BJ (cell line): ENCODE measurements around the gene THG1L. TPM values are rescaled to one million over a fixed set of nuclear protein-coding genes. Genes with fewer than 3 reads are reported as not detected.

Source experiments
- CTCF ChIA-PET: fragments of 350-600 bp; formaldehyde crosslinking; extraction: SDS; loops from one replicate; lab custom pipeline; 2021; ENCODE audit warnings: antibody characterized with exemption, inconsistent platforms; lab: Yijun Ruan, JAX
- POLR2A ChIA-PET: fragments of 300-600 bp; sonication (Branson Sonifier 250); formaldehyde crosslinking; extraction: SDS; loops from one replicate; lab custom pipeline; 2021; ENCODE audit warnings: antibody characterized with exemption; lab: Charles Lee
- DNase-seq: peaks from one replicate; pipeline ENCODE4 v3.0.0-alpha.2; 2011; ENCODE audit warnings: low read depth
- H3K27me3 ChIP-seq: 2 replicates; pipeline ENCODE4 v1.6.0; 2011; ENCODE audit warnings: low read length; ENCODE audit not compliant: control insufficient read depth, insufficient read depth
- H3K36me3 ChIP-seq: 2 replicates; pipeline ENCODE4 v1.5.1; 2011; ENCODE audit warnings: low read length; ENCODE audit not compliant: control insufficient read depth, insufficient read depth
- H3K4me3 ChIP-seq: 2 replicates; pipeline ENCODE4 v1.5.1; 2011; ENCODE audit warnings: low read depth, mild to moderate bottlenecking, control low read depth, low read length
- polyA plus RNA-seq: library from polyadenylated mRNA; depleted of rRNA; stranded (reverse); fragments of >200 nt; gene quantifications from 2 replicates; pipeline ENCODE4 v1.2.3, GENCODE V29; 2011
- TF ChIP-seq, protein P1 (sequence below): IDR thresholded peaks from 2 replicates; pipeline ENCODE4 v1.5.1; 2011; ENCODE audit warnings: low read depth, mild to moderate bottlenecking, control low read depth, inconsistent platforms, low read length, moderate library complexity; ENCODE audit not compliant: insufficient read depth

The THG1L gene
- polyA plus RNA-seq, 1 experiment, result 29.5 TPM

- ChIA-PET CTCF (interaction anchor here (0.6 to 6.2 kb wide), 6 partner anchors 10 to 230 kb away, joined by 3 to 33 read pairs (median 4); no protein-coding TSS in a partner anchor), POLR2A (no interaction called here)
- H3K27me3 ChIP-seq, result no peaks in the 10 kb centered on the region
- TF ChIP-seq, protein P1, sequence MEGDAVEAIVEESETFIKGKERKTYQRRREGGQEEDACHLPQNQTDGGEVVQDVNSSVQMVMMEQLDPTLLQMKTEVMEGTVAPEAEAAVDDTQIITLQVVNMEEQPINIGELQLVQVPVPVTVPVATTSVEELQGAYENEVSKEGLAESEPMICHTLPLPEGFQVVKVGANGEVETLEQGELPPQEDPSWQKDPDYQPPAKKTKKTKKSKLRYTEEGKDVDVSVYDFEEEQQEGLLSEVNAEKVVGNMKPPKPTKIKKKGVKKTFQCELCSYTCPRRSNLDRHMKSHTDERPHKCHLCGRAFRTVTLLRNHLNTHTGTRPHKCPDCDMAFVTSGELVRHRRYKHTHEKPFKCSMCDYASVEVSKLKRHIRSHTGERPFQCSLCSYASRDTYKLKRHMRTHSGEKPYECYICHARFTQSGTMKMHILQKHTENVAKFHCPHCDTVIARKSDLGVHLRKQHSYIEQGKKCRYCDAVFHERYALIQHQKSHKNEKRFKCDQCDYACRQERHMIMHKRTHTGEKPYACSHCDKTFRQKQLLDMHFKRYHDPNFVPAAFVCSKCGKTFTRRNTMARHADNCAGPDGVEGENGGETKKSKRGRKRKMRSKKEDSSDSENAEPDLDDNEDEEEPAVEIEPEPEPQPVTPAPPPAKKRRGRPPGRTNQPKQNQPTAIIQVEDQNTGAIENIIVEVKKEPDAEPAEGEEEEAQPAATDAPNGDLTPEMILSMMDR, result no peak
- DNase-seq, result no peak
- H3K4me3 ChIP-seq, result no peak overlapping the region
- H3K36me3 ChIP-seq, result no peaks in the 10 kb centered on the region
Observed at GRCh38 chr5:157764531-157764930, 33.3 kb downstream of the THG1L start.

- no peak for DNase-seq
- ChIA-PET CTCF (interaction anchor here (0.8 to 3.0 kb wide), 2 partner anchors 18 to 23 kb away, joined by 3 to 8 read pairs; partner anchors contain the start of gene LSM11), POLR2A (no interaction called here)
- Histone ChIP-seq H3K27me3 (no peaks in the 10 kb centered on the region; the same call in 1 of the 2 replicates), H3K36me3 (no peaks in the 10 kb centered on the region), H3K4me3 (no peak overlapping the region)
- TF ChIP-seq, protein P1, result no peak
Observed at GRCh38 chr5:157766442-157766841, 35.2 kb downstream of the THG1L start.

GRCh38 chr5:157766902-157767301 lies 35.7 kb downstream of the THG1L start:
- CTCF ChIA-PET, result interaction anchor here (3.0 kb wide), 1 partner anchor 23 kb away, joined by 8 read pairs; the partner anchor contains the start of gene LSM11
- POLR2A ChIA-PET, result no interaction called here

DNA sequence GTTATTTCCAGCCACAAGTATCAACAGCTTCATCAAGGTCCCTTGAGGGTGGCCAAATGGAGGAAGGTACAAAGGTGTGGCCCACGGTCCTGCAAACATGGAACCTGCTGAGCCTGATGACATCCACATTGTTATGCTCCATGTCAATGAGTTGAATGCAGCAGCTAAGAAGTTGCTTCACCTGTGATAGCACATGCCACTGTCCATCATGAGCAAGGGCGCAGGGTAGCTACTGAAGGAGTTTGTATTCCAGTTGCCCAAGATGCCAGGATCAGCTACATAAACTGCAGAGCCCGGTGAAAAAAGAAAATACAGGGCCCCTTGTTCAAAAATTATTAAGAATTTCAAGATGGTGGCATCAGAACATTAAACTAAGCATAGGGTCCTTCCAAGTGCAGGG lies 36.5 kb downstream of the THG1L start:
- TF ChIP-seq, protein P1, result no peak
- ChIA-PET CTCF (interaction anchor here (1.2 to 3.0 kb wide), 3 partner anchors 10 to 227 kb away, joined by 3 to 8 read pairs (median 3); partner anchors contain the start of gene LSM11), POLR2A (no interaction called here)

More at GRCh38 chr5:157766902-157767301, 35.7 kb downstream of the THG1L start:
- no peak for DNase-seq
- TF ChIP-seq, protein P1, result no peak
- H3K27me3 ChIP-seq, result no peaks in the 10 kb centered on the region; the same call in 1 of the 2 replicates
- no peak overlapping the region for H3K4me3 ChIP-seq
- no peaks in the 10 kb centered on the region for H3K36me3 ChIP-seq

DNA sequence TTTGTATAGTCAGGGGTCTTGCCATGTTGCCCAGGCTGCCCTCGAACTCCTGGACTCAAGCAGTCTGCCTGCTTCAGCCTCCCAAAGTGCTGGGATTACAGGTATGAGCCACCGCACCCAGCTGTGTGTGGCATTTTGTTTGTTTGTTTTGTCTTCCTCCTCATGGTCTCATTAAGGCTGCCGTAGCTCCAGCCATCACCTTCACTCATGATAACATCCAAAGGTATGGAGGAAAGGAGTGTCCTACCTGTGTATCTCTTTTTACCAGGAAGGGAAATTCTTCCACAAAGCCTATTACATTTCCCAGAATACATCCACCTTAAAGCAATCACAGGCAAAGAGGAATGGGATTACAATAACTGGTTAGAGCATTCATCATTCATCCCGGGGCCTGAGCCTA lies 39.4 kb downstream of the THG1L start:
- POLR2A ChIA-PET, result no interaction called here
- DNase-seq, result no peak
- H3K36me3 ChIP-seq, result no peaks in the 10 kb centered on the region
- H3K27me3 ChIP-seq, result no peaks in the 10 kb centered on the region; the same call in 1 of the 2 replicates
- no peak overlapping the region for H3K4me3 ChIP-seq
- CTCF ChIA-PET, result interaction anchor here (1.2 kb wide), 1 partner anchor 27 kb away, joined by 5 read pairs; the partner anchor contains the start of gene LSM11
- TF ChIP-seq, protein P1, result no peak

More for the DNA sequence above, 36.5 kb downstream of the THG1L start:
- Histone ChIP-seq H3K27me3 (no peaks in the 10 kb centered on the region; the same call in 1 of the 2 replicates), H3K36me3 (no peaks in the 10 kb centered on the region), H3K4me3 (no peak overlapping the region)
- DNase-seq, result no peak
